DMS53 treated with DMSO at 0.1 percent for 48 hours (cell line): ENCODE measurements around the gene SOX30.
"Not testable (repeated sequence)": the region's sequence is repeated elsewhere in the genome, so short reads cannot be mapped to it uniquely, and the experiment has no call there.

Experiments
- DNase-seq: peaks from one replicate; lab custom pipeline; 2025; ENCODE audit not compliant: unreplicated experiment; lab: John Stamatoyannopoulos, UW

Gene SOX30

GRCh38 chr5:157652377-157652692 is at the start of gene SOX30:
Gene SOX30, minus strand, starts transcription at chr5:157652438. Its CDS starts 360 bp downstream, at chr5:157652078.
- no peak for DNase-seq

DNA sequence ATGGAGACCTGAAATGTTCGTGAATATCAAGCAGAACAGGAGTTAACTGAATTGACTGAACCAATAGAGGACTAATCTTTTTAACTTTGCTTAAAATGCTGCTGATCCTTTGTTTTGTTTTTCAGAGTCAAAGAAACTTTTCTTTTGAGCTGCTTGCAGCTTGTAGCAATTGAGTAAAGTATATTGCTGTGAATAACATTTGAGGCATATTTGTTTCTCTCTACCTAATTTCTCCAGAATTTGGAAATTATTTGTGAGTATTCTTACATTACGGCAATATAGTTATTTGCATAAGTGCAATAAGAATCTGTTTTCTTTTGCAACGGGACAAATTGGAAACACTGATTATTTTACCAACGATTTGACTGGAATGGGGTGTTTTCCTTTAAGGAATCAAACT is 46.4 kb upstream of the SOX30 start:
- DNase-seq: not testable (repeated sequence)

GRCh38 chr5:157696154-157696553 is 43.9 kb upstream of the SOX30 start:
- not testable (repeated sequence) for DNase-seq

- not testable (repeated sequence) for DNase-seq
Measured at GRCh38 chr5:157693816-157694215, 41.6 kb upstream of the SOX30 start.

- DNase-seq: no peak
Measured at GRCh38 chr5:157690690-157691433, 38.6 kb upstream of the SOX30 start.

DNA sequence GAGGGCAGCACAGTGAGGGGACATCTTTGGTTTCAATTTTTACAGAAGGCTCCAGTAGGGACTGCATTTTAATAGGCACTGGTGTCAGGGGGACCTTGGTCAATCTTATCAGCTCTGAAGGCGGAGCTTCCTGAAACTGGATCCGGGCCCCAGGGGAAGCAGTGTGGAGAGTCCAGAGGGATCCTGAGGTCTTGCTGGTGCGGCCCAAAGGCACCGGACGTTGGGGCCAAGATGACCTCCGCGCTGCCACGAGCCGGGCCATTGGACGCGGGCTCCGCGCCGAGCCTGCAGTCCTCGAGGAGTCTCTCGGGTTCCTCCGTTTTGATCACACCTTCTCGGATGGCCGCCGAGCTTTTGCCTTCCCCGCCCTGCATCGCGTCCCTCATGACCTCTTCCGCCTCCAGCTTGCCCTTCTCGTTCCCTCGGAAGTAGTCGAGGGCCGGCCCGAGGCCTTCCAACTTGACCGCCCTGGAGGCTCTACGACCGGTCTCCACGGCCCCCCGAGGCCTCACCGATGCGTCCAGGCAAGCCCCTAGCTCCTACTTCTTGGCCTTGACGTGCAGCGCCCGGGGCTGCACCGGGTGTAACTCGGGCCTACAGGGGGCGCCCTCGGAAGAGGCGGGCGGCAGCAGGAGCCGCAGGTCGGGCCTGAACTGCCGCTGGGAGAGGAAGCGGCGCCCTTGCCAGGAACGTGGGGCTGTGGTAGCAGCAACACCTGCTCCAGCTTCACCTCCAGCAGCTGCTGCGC is 37.9 kb upstream of the SOX30 start:
- DNase-seq: no peak

DNA sequence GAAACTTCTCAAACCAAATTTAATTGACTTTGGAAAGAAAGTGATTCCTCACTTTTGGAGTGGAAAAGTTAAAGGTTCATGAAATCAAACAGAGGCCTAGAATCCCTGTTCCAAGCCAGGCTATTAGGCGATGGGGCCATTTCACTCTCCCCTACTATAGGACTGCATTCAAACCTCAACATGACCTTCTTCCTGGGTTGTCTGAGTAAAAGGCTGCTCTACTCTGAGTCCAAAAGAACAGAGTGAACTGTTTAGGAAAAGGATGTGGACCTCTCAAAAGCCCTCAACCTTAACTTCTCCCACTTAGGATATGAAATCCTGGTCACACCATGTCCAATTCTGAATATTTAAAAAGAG is 34.9 kb upstream of the SOX30 start:
- no peak for DNase-seq

DNA sequence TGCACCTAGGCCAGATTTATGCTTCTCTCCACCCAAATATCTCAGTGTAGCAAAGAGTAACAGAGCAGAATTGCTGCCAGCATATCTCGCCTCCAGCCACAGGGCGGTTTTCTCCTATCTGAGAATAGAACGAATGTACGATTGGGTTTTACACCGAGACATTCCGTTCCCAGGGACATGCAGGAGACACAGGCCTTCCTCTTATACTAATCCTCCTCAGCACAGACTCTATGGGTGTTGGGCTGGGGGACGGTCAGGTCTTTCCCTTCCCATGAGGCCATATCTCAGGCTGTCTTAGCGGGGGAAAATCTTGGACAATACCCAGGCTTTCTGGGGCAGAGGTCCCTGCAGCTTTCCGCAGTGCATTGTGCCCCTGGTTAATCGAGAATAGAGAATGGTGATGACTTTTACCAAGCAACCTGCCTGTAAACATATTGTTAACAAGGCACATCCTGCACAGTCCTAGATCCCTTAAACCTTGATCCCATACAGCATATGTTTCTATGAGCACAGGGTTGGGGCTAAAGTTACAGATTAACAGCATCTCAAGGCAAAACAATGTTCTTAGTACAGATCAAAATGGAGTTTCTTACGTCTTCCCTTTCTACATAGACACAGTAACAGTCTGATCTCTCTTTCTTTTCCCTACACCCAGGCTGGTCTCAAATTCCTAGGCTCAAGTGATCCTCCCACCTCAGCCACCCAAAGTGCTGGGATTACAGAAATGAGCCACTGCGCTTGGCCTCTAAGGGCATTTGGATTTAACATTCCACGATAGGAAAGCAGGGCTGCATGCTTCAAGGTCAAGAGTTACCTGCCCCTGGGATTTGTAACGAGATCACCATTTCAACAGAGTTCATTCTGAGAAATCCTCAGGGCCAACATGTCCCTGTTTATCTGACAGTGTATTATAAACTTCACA is 34.3 kb upstream of the SOX30 start:
- DNase-seq: not testable (repeated sequence)

DNA sequence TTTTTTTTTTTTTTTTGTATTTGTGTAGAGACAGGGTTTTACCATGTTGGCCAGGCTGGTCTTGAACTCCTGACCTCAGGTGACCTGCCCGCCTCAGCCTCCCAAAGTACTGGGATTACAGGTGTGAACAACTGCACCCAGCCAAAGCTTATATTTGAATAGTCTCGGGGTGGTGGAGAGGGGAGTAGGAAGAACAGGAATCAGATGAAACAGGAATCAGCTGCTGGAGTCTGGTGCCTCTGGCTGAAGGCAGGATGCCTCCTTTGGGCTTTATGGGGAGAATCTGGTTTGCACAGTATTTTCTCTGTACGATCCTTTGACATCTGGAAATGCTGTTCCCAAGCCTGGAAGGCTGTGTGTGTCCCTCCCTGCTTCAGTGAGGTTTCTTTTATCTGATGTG is 30.0 kb upstream of the SOX30 start:
- no peak for DNase-seq

- no peak for DNase-seq
Measured at GRCh38 chr5:157681048-157681447, 28.8 kb upstream of the SOX30 start.

DNA sequence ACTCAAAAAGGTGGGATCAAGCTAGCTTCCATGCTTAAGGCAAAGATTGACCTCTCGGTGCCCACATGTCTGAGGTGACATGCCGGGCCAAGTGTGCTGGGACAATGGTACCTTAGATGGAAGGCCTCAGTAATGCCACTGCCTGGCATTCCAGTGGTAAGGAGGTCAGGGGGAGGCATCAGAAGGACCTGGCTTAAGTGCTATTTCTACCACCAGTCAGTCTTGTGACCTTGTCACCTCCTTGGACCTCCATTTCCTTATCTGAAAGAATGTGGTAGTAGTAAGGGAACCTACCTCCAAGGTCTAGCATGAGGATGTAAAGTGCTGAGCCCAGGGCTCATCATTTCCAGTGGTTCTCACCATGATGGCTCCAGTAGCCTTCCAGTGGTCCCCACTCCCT is 28.0 kb upstream of the SOX30 start:
- no peak for DNase-seq

DNA sequence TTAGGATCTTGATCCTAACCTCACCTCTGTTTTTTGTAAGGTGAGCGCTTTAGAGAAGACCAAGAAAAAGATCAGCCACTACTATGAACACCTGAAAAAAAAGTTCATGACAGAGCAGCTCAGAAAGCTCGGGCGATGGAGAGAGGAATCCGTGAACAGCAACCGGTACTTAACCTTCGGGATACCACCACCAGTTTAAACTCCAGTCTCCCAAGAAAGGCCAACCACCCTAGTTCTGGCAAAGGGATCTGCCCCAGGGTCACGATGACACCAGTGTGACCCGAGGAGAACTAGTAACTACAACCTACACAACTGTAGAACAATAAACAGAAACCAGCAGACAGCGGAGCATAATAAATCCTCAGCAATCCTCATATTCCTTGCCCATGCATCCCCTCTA is 27.6 kb upstream of the SOX30 start:
- DNase-seq: no peak

DNA sequence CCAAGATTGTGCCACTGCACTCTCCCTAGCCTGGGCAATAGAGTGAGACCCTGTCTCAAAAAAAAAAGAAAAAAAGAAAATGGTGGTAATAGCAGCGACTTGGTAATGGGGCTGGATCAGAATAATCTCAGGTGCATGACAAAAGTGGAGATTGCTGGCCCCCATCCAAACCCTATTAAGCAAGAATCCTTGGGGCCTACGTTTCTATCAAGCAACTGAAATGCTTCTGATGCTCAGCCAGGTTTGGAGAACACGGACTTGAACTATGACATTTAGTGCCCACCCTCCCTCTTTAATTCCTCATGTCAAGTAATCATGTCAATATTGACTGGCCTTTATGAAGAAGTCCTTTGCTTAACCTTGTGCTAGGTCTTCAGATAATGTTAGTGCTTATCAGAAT is 25.7 kb upstream of the SOX30 start:
- DNase-seq: no peak

GRCh38 chr5:157674351-157674750 is 22.1 kb upstream of the SOX30 start:
- DNase-seq: not testable (repeated sequence)

- DNase-seq: no peak
Measured at GRCh38 chr5:157672976-157673375, 20.7 kb upstream of the SOX30 start.

- no peak for DNase-seq
Measured at GRCh38 chr5:157671592-157672330, 19.5 kb upstream of the SOX30 start.

- peak; percentile 15 for DNase-seq
Measured at GRCh38 chr5:157670662-157671591, 18.7 kb upstream of the SOX30 start, which contains the start of gene C5orf52. Gene C5orf52, plus strand, starts transcription at chr5:157671533. Its CDS starts 82 bp downstream, at chr5:157671615.

- no peak for DNase-seq
Measured at GRCh38 chr5:157669701-157670097, 17.5 kb upstream of the SOX30 start.

- DNase-seq: no peak
Measured at GRCh38 chr5:157668356-157668755, 16.1 kb upstream of the SOX30 start.
